Liver (tissue), 9 donors: Measurements from ENCODE around the gene SGPP1. TPM values are rescaled to one million over a fixed set of nuclear protein-coding genes. Genes with fewer than 3 reads are reported as not detected.

ENCODE experiments used
- DNase-seq: peaks from one replicate; pipeline ENCODE4 v3.0.0-alpha.2; 2017; ENCODE audit warnings: low spot score
- H3K27ac ChIP-seq, 2 donors: one replicate each; pipeline ENCODE4 v1.7.0; 2013; ENCODE audit warnings: inconsistent platforms in 2 of 2, low read length in 2 of 2, control low read depth in 1 of 2, low read depth in 1 of 2, mild to moderate bottlenecking in 1 of 2
- H3K27me3 ChIP-seq, 4 donors: one replicate each; pipeline versions ENCODE4 v1.6.1 to v1.7.0; 2013; ENCODE audit warnings: low read length in 3 of 4, inconsistent platforms in 1 of 4, mild to moderate bottlenecking in 1 of 4, moderate library complexity in 1 of 4; ENCODE audit not compliant: control insufficient read depth in 4 of 4, insufficient read depth in 4 of 4
- H3K36me3 ChIP-seq, 4 donors: one replicate each; pipeline versions ENCODE4 v1.6.1 to v1.7.0; 2013; ENCODE audit warnings: low read length in 3 of 4, mild to moderate bottlenecking in 3 of 4, low read depth in 1 of 4, moderate library complexity in 1 of 4; ENCODE audit not compliant: control insufficient read depth in 4 of 4, insufficient read depth in 3 of 4
- H3K4me1 ChIP-seq, 4 donors: one replicate each; pipeline versions ENCODE4 v1.6.1 to v1.7.0; 2013; ENCODE audit warnings: low read length in 3 of 4, mild to moderate bottlenecking in 3 of 4, moderate library complexity in 1 of 4; ENCODE audit not compliant: control insufficient read depth in 4 of 4, insufficient read depth in 4 of 4
- H3K4me3 ChIP-seq, 3 donors: one replicate each; pipeline versions ENCODE4 v1.6.1 to v1.7.0; 2013; ENCODE audit warnings: low read length in 3 of 3, control low read depth in 1 of 3, low read depth in 1 of 3, mild to moderate bottlenecking in 1 of 3
- H3K9ac ChIP-seq, 2 donors: one replicate each; pipeline ENCODE4 v1.7.0; 2013; ENCODE audit warnings: low read length in 2 of 2, mild to moderate bottlenecking in 2 of 2, moderate library complexity in 2 of 2, control low read depth in 1 of 2, low read depth in 1 of 2
- H3K9me3 ChIP-seq, 4 donors: one replicate each; pipeline versions ENCODE4 v1.6.1 to v1.7.0; 2013; ENCODE audit warnings: low read length in 3 of 4; ENCODE audit not compliant: control insufficient read depth in 4 of 4
- CTCF ChIP-seq: fragments of 150-350 bp; IDR thresholded peaks from 2 replicates; pipeline ENCODE4 v1.5.1; 2017; ENCODE audit warnings: improper control_type of control experiment, low read depth, low read length; ENCODE audit not compliant: missing input control
- EGR1 ChIP-seq, 2 donors: IDR thresholded peaks; 2 replicates each; pipeline ENCODE4 v1.6.1; 2016 to 2018; ENCODE audit warnings: antibody characterized with exemption in 2 of 2, low read depth in 2 of 2
- FOXA1 ChIP-seq: IDR thresholded peaks from 2 replicates; pipeline ENCODE4 v1.6.1; 2016; ENCODE audit warnings: antibody characterized with exemption
- GABPA ChIP-seq, 2 donors: IDR thresholded peaks in 1 of 2; conservative IDR thresholded peaks in 1 of 2; 2 replicates each; pipeline ENCODE4 v1.6.1; 2016; ENCODE audit warnings: antibody characterized with exemption in 2 of 2, mild to moderate bottlenecking in 1 of 2, moderate library complexity in 1 of 2
- HNF4A ChIP-seq, 2 donors: conservative IDR thresholded peaks; 2 replicates each; pipeline ENCODE4 v1.6.1; 2016; ENCODE audit warnings: antibody characterized with exemption in 2 of 2, mild to moderate bottlenecking in 2 of 2
- HNF4G ChIP-seq: IDR thresholded peaks from 2 replicates; pipeline ENCODE4 v1.6.1; 2016; ENCODE audit warnings: antibody characterized with exemption
- MAX ChIP-seq: IDR thresholded peaks from 2 replicates; pipeline ENCODE4 v1.6.1; 2016; ENCODE audit warnings: antibody characterized with exemption
- NR2F2 ChIP-seq: IDR thresholded peaks from 2 replicates; pipeline ENCODE4 v1.6.1; 2016; ENCODE audit warnings: antibody characterized with exemption
- RAD21 ChIP-seq, 2 donors: IDR thresholded peaks; 2 replicates each; pipeline ENCODE4 v1.6.1; 2016; ENCODE audit warnings: antibody characterized with exemption in 2 of 2, mild to moderate bottlenecking in 2 of 2
- REST ChIP-seq: IDR thresholded peaks from 2 replicates; pipeline ENCODE4 v1.6.1; 2016; ENCODE audit warnings: antibody characterized with exemption, mild to moderate bottlenecking
- RXRA ChIP-seq, 2 donors: IDR thresholded peaks; 2 replicates each; pipeline ENCODE4 v1.6.1; 2017 to 2018; ENCODE audit warnings: antibody characterized with exemption in 2 of 2, mild to moderate bottlenecking in 1 of 2
- TAF1 ChIP-seq: conservative IDR thresholded peaks from 2 replicates; pipeline ENCODE4 v1.6.1; 2016; ENCODE audit warnings: antibody characterized with exemption, mild to moderate bottlenecking
- ZBTB33 ChIP-seq: IDR thresholded peaks from 2 replicates; pipeline ENCODE4 v1.6.1; 2016; ENCODE audit warnings: antibody characterized with exemption
- WGBS: extraction: QIAGEN DNeasy Blood & Tissue Kit; methylation state at CpG from one replicate; pipeline ENCODE4 v1.1.7; 2013; 5-methylcytosine and 5-hydroxymethylcytosine counted together
- polyA plus RNA-seq, 2 donors: library from polyadenylated mRNA; stranded (reverse) in 1 of 2; unstranded in 1 of 2; fragments of 200-250 nt in 1 of 2; fragments of >200 nt in 1 of 2; fragmentation: Nextera tagmentation in 1 of 2; extraction: Ambion mirVana in 1 of 2; gene quantifications; one replicate each; pipeline versions ENCODE4 v1.2.1 to v1.2.3, GENCODE V29; 2013 to 2015
- total RNA-seq, 2 donors: library from RNA; depleted of rRNA; stranded (reverse); fragments of >200 nt; gene quantifications; one replicate each; pipeline ENCODE4 v1.2.3, GENCODE V29; 2014
- donor health status: healthy.
- donor health status: healthy.
- donor health status: healthy.
- donor health status: healthy.
- donor health status: healthy.

The SGPP1 gene
- total and polyA plus RNA-seq, 4 donors = 12.3 to 32.3 (median 15.6) TPM

GRCh38 chr14:63654346-63654745, 73.5 kb downstream of the SGPP1 start:
- Histone ChIP-seq H3K27me3 (no peaks in the 10 kb centered on the region), H3K36me3 (no peaks in the 10 kb centered on the region), H3K9ac (no peak overlapping the region), H3K27ac (no peak overlapping the region), H3K4me1 (no peaks in the 10 kb centered on the region), H3K9me3 (no peaks in the 10 kb centered on the region), H3K4me3 (no peak overlapping the region)
- TF ChIP-seq FOXA1 (no peak), ZBTB33 (no peak), TAF1 (no peak), REST (no peak), HNF4A (conservative IDR thresholded peaks at IDR 0.05) (no peak), RXRA (IDR thresholded peaks at IDR 0.05) (no peak), NR2F2 (no peak), GABPA (IDR thresholded peaks at IDR 0.05 in 1 of 2, conservative IDR thresholded peaks at IDR 0.05 in 1 of 2) (no peak)
- no peak for DNase-seq
- WGBS = 97% methylated on average over 2 of the region's 2 CpGs

GRCh38 chr14:63652406-63652805, 75.5 kb downstream of the SGPP1 start:
- Histone ChIP-seq H3K27ac (no peak overlapping the region), H3K4me3 (no peak overlapping the region), H3K9ac (no peak overlapping the region), H3K36me3 (no peaks in the 10 kb centered on the region), H3K27me3 (no peaks in the 10 kb centered on the region), H3K9me3 (no peaks in the 10 kb centered on the region), H3K4me1 (no peaks in the 10 kb centered on the region)
- WGBS = over 99% methylated on average over 3 of the region's 3 CpGs
- DNase-seq = no peak
- TF ChIP-seq HNF4G (no peak), EGR1 (IDR thresholded peaks at IDR 0.05; ENCODE audit: low read depth in 2 of 2) (no peak), CTCF (no peak), ZBTB33 (no peak), RAD21 (IDR thresholded peaks at IDR 0.05) (no peak), MAX (no peak)
